ENCODE results near the gene ZC3H7A.

GRCh38 chr16:11774065-11774626 is 22.9 kb downstream of the ZC3H7A start:
- TF ChIP-seq CTCF (IDR thresholded peaks at IDR 0.05; ENCODE audit: control extremely low read depth in 1 of 3, insufficient read depth in 1 of 3, low read depth in 1 of 3, low read length in 3 of 3) (no peak), YY1 (IDR thresholded peaks at IDR 0.05; ENCODE audit: low read depth, low read length) (no peak)
